CD4-positive, alpha-beta T cell (primary cell): ENCODE results near the gene KRT8. TPM values are rescaled to one million over a fixed set of nuclear protein-coding genes. Genes with fewer than 3 reads are reported as not detected.

Experiments used
- ATAC-seq: fragments of 200-7000 bp; cut with Tn5 transposase; one replicate; pipeline ENCODE4 v1.10.0; 2022; ENCODE audit warnings: mild to moderate bottlenecking; ENCODE audit not compliant: poor library complexity
- CTCF ChIA-PET: fragments of 350-600 bp; sonication (Branson Sonifier 250); formaldehyde crosslinking; loops from one replicate; lab custom pipeline; 2021; ENCODE audit warnings: antibody characterized with exemption, inconsistent platforms; lab: Charles Lee
- POLR2A ChIA-PET: fragments of 350-600 bp; sonication (Branson Sonifier 250); formaldehyde crosslinking; loops from one replicate; lab custom pipeline; 2021; ENCODE audit warnings: antibody characterized with exemption, inconsistent platforms; lab: Charles Lee
- DNase-seq, 14 experiments: peaks; one replicate each; pipeline ENCODE4 v3.0.0-alpha.2; 2013 to 2020; ENCODE audit warnings: mixed read lengths in 2 of 14
- H3K27ac ChIP-seq, 2 donors: one replicate each; pipeline versions ENCODE4 v1.5.1 to v1.7.0; 2013; ENCODE audit warnings: low read length in 2 of 2, low read depth in 1 of 2, mild to moderate bottlenecking in 1 of 2
- H3K27me3 ChIP-seq, 2 experiments: 1 replicate in 1 of 2; 2 replicates in 1 of 2; pipeline versions ENCODE4 v1.6.1 to v1.7.0; 2013; ENCODE audit warnings: low read length in 2 of 2, control low read depth in 1 of 2, mild to moderate bottlenecking in 1 of 2, moderate library complexity in 1 of 2; ENCODE audit not compliant: insufficient read depth in 2 of 2, control insufficient read depth in 1 of 2
- H3K36me3 ChIP-seq: one replicate; pipeline ENCODE4 v1.6.1; 2013; ENCODE audit warnings: low read length, control low read depth; ENCODE audit not compliant: insufficient read depth
- H3K4me1 ChIP-seq: one replicate; pipeline ENCODE4 v1.6.1; 2013; ENCODE audit warnings: low read length, control low read depth; ENCODE audit not compliant: insufficient read depth
- H3K4me3 ChIP-seq: one replicate; pipeline ENCODE4 v1.5.1; 2013; ENCODE audit warnings: mild to moderate bottlenecking, low read length, moderate library complexity
- H3K9me3 ChIP-seq, 2 experiments: 1 replicate in 1 of 2; 2 replicates in 1 of 2; pipeline versions ENCODE4 v1.6.1 to v1.7.0; 2013; ENCODE audit warnings: low read length in 2 of 2, mild to moderate bottlenecking in 2 of 2, control low read depth in 1 of 2, moderate library complexity in 1 of 2; ENCODE audit not compliant: control insufficient read depth in 1 of 2, insufficient read depth in 1 of 2
- H3K27ac Mint-ChIP-seq: one replicate; pipeline ENCODE4 v1.8.0; 2020; ENCODE audit warnings: mixed read lengths
- H3K27me3 Mint-ChIP-seq: one replicate; pipeline ENCODE4 v1.8.0; 2021; ENCODE audit warnings: mixed read lengths
- H3K36me3 Mint-ChIP-seq: one replicate; pipeline ENCODE4 v1.8.0; 2021; ENCODE audit warnings: low read depth, mixed read lengths
- H3K4me1 Mint-ChIP-seq: one replicate; pipeline ENCODE4 v1.8.0; 2021; ENCODE audit warnings: low read depth, mixed read lengths
- H3K4me3 Mint-ChIP-seq: one replicate; pipeline ENCODE4 v1.8.0; 2020; ENCODE audit warnings: mild to moderate bottlenecking, mixed read lengths
- H3K9me3 Mint-ChIP-seq: one replicate; pipeline ENCODE4 v1.8.0; 2020; ENCODE audit warnings: mixed read lengths
- CTCF ChIP-seq: fragments of 200-600 bp; IDR thresholded peaks from one replicate; pipeline ENCODE4 v1.8.0; 2022; ENCODE audit warnings: antibody characterized with exemption, mild to moderate bottlenecking
- intact Hi-C, 2 experiments: fragments of 100-400 bp; cut with DNase I in 1 of 2; cut with micrococcal nuclease in 1 of 2; formaldehyde crosslinking; loops; one replicate each; pipeline versions ENCODE4 v1.15.1 to v1.9.0; 2023 to 2025; cut with DNase I, micrococcal nuclease
- total RNA-seq, 174 experiments: library from RNA in 2 of 174; stranded (reverse) in 2 of 174; gene quantifications; one replicate each; pipeline ENCODE4 v1.2.3 and lab custom pipeline; 2021 to 2026

Gene KRT8
- total RNA-seq, 2 experiments from 2014 or later = 0.63 to 0.89 TPM

- intact Hi-C loops = no loop called here
- CTCF ChIA-PET = no interaction called here
- Mint-ChIP-seq H3K4me1 (peaks cover 5% of the 10 kb centered on the region), H3K36me3 (no peaks in the 10 kb centered on the region), H3K27ac (no peak overlapping the region), H3K4me3 (no peak overlapping the region), H3K27me3 (peaks cover 3% of the 10 kb centered on the region), H3K9me3 (no peaks in the 10 kb centered on the region)
- ATAC-seq (no peak), DNase-seq (no peak)
- TF ChIP-seq CTCF = no peak
- peaks cover 12% of the 10 kb centered on the region for H3K4me1 ChIP-seq
- no peak overlapping the region for H3K27ac ChIP-seq
- POLR2A ChIA-PET = no interaction called here
- peaks cover 2 to 4% of the 10 kb centered on the region in 2 experiments for H3K27me3 ChIP-seq
- H3K9me3 ChIP-seq = peaks cover 0 to 3% of the 10 kb centered on the region in 2 experiments
- H3K4me3 ChIP-seq = no peak overlapping the region
- no peaks in the 10 kb centered on the region for H3K36me3 ChIP-seq
Measured at GRCh38 chr12:52899338-52900035, 5.4 kb downstream of the KRT8 start.

GRCh38 chr12:52896190-52897100, 8.4 kb downstream of the KRT8 start:
- H3K4me1 Mint-ChIP-seq = no peaks in the 10 kb centered on the region
- H3K27ac Mint-ChIP-seq = no peak overlapping the region
- Histone ChIP-seq H3K9me3 (no peaks in the 10 kb centered on the region), H3K36me3 (no peaks in the 10 kb centered on the region), H3K4me1 (no peaks in the 10 kb centered on the region), H3K27ac (no peak overlapping the region), H3K27me3 (peaks cover 0 to 2% of the 10 kb centered on the region in 2 experiments), H3K4me3 (no peak overlapping the region)
- POLR2A ChIA-PET = interaction anchor here (1.3 kb wide), 1 partner anchor 12 kb away, joined by 3 read pairs; no protein-coding TSS in a partner anchor
- no peak for TF ChIP-seq CTCF
- no peak for ATAC-seq
- intact Hi-C loops = no loop called here
- CTCF ChIA-PET = no interaction called here
- DNase-seq = no peak
- peaks cover 13% of the 10 kb centered on the region for H3K27me3 Mint-ChIP-seq
- H3K4me3 Mint-ChIP-seq = no peak overlapping the region
- H3K36me3 Mint-ChIP-seq = no peaks in the 10 kb centered on the region
- H3K9me3 Mint-ChIP-seq = no peaks in the 10 kb centered on the region

- POLR2A ChIA-PET = no interaction called here
Measured at GRCh38 chr12:52895726-52896189, 9.1 kb downstream of the KRT8 start.

More at GRCh38 chr12:52895726-52896189, 9.1 kb downstream of the KRT8 start:
- Histone ChIP-seq H3K9me3 (no peaks in the 10 kb centered on the region), H3K27ac (no peak overlapping the region), H3K27me3 (peaks cover 0 to 2% of the 10 kb centered on the region in 2 experiments), H3K36me3 (no peaks in the 10 kb centered on the region), H3K4me3 (no peak overlapping the region), H3K4me1 (no peaks in the 10 kb centered on the region)
- CTCF ChIA-PET = no interaction called here
- intact Hi-C loops = no loop called here
- no peak overlapping the region for H3K4me3 Mint-ChIP-seq
- ATAC-seq (no peak), DNase-seq (no peak)
- no peaks in the 10 kb centered on the region for H3K4me1 Mint-ChIP-seq
- H3K9me3 Mint-ChIP-seq = no peaks in the 10 kb centered on the region
- no peak overlapping the region for H3K27ac Mint-ChIP-seq
- no peak for TF ChIP-seq CTCF
- H3K27me3 Mint-ChIP-seq = peaks cover 13% of the 10 kb centered on the region
- no peaks in the 10 kb centered on the region for H3K36me3 Mint-ChIP-seq
